Stimulated activated CD4-positive, alpha-beta T cell treated with anti-CD3 and anti-CD28 coated beads, Interleukin-2, amount 100 ng/mL, for 24 hours (primary cell): ENCODE measurements around the gene AHR.
"Not testable (repeated sequence)": the region's sequence is repeated elsewhere in the genome, so short reads cannot be mapped to it uniquely, and the experiment has no call there.

ENCODE experiments used
- DNase-seq, 2 donors: peaks; one replicate each; pipeline ENCODE4 v3.0.0-alpha.2; 2020

AHR gene

GRCh38 chr7:17382408-17383354 is 84.2 kb downstream of the AHR start:
- DNase-seq: not testable (repeated sequence)

DNA sequence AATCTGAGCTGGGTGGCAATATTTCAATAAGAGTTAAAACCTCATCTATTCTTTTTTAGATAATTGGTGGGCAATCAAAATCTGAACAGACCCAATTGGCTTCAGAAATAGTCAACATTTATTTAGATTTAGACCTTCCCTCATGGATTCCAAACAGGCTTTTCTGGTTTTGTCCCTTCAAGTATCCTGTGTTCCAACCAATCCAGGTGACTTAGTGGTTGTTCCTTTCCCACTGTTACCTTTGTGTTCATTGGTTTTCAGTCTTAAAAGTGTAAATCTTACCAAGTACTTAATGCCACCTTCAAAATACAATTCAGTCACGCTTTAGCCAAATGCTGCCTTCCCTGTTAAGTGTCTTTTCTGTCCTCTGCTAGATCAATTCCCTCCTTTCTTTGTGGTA is 85.9 kb downstream of the AHR start:
- DNase-seq: no peak

GRCh38 chr7:17385612-17386011 is 87.2 kb downstream of the AHR start:
- DNase-seq: no peak

DNA sequence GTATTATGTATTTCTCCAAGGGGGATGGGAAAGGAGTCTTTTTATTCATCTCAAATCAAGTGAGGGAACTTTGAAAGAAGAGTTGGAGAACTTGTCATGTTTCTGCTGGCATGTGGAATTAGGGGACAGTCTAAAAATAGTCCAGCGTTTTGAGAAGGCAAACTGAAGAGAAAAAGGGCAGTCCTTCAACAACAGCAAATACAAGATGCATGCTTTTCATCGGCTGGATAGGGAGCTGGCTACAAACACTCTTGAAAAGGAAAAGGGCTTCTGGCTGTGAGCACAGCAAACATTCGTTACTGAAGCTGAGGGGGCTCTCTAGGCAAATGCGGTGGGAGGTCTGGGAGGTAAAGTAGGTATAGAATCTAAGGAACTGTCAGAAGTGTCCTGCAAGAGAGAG is 91.9 kb downstream of the AHR start:
- no peak for DNase-seq

DNA sequence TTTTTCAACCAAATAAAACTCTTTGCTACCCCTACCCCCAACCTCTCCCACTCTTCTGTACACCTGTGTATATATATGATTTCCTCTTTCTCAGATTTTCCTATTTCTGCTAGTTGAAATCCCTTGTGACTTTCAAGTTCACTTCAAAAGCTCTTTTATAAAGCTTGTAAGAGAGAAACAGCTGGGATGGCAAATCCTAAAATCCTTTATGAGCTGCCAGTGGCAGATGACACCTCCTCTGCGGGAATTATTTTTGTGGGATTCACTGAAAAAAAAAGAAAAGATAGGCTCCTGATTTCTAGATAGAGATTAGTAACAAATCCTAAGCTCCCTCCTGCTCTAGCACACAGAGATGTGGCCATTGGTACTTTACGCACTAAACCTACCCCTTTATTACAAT is 92.9 kb downstream of the AHR start:
- no peak for DNase-seq

- DNase-seq: no peak
These were observed 94.4 kb downstream of the AHR start for GRCh38 chr7:17392846-17393245.

DNA sequence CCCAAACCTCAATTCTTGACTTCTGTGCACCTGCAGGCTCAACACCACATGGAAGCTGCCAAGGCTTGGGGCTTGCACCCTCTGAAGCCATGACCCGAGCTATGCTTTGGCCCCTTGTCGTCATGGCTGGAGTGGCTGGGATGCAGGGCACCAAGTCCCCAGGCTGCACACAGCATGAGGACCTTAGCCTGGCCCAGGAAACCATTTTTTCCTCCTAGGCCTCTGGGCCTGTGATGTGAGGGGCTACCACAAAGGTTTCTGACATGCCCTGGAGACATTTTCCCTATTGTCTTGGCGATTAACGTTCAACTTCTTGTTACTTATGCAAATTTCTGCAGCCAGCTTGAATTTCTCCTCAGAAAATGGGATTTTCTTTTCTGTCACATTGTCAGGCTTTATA is 96.1 kb downstream of the AHR start:
- DNase-seq: not testable (repeated sequence)
